Naive thymus-derived CD4-positive, alpha-beta T cell (primary cell): ENCODE measurements around the gene ROR2. TPM values are rescaled to one million over a fixed set of nuclear protein-coding genes. Genes with fewer than 3 reads are reported as not detected.

Source experiments
- ATAC-seq: fragments of 150-1000 bp; cut with Tn5 transposase; 2 replicates; pipeline ENCODE4 v1.10.0; 2021; ENCODE audit warnings: mild to moderate bottlenecking, moderate library complexity
- CTCF ChIA-PET: fragments of 350-600 bp; sonication (Branson Sonifier 250); formaldehyde crosslinking; loops from one replicate; lab custom pipeline; 2021; ENCODE audit warnings: antibody characterized with exemption; lab: Charles Lee
- POLR2A ChIA-PET: fragments of 350-600 bp; sonication (Branson Sonifier 250); formaldehyde crosslinking; loops from one replicate; lab custom pipeline; 2021; ENCODE audit warnings: antibody characterized with exemption, inconsistent platforms; lab: Charles Lee
- DNase-seq, 9 donors: peaks; one replicate each; pipeline versions ENCODE4 v3.0.0 to v3.0.0-alpha.2; 2020 to 2022; ENCODE audit warnings: mixed read lengths in 1 of 9
- H3K27ac ChIP-seq: one replicate; pipeline ENCODE4 v1.7.0; 2013; ENCODE audit warnings: mild to moderate bottlenecking, low read depth, low read length, moderate library complexity
- H3K27me3 ChIP-seq, 2 donors: one replicate each; pipeline ENCODE4 v1.7.0; 2013; ENCODE audit warnings: low read length in 2 of 2, mild to moderate bottlenecking in 2 of 2, moderate library complexity in 2 of 2; ENCODE audit not compliant: control insufficient read depth in 2 of 2, insufficient read depth in 2 of 2
- H3K36me3 ChIP-seq, 3 experiments: 1 replicate in 2 of 3; 2 replicates in 1 of 3; pipeline ENCODE4 v1.7.0; 2013; ENCODE audit warnings: low read length in 3 of 3, mild to moderate bottlenecking in 3 of 3, moderate library complexity in 1 of 3; ENCODE audit not compliant: insufficient read depth in 3 of 3, control insufficient read depth in 2 of 3
- H3K4me1 ChIP-seq, 2 donors: one replicate each; pipeline ENCODE4 v1.7.0; 2013; ENCODE audit warnings: low read length in 2 of 2, mild to moderate bottlenecking in 2 of 2, moderate library complexity in 1 of 2; ENCODE audit not compliant: control insufficient read depth in 2 of 2, insufficient read depth in 2 of 2
- H3K4me3 ChIP-seq: 2 replicates; pipeline ENCODE4 v1.7.0; 2013; ENCODE audit warnings: mild to moderate bottlenecking, low read length
- H3K9me3 ChIP-seq, 3 experiments: 1 replicate in 2 of 3; 2 replicates in 1 of 3; pipeline ENCODE4 v1.7.0; 2013; ENCODE audit warnings: low read length in 3 of 3; ENCODE audit not compliant: control insufficient read depth in 2 of 3
- H3K27ac Mint-ChIP-seq, 9 donors: one replicate each; pipeline ENCODE4 v1.8.0; 2020 to 2022; ENCODE audit warnings: mixed read lengths in 9 of 9, mild to moderate bottlenecking in 8 of 9, moderate library complexity in 5 of 9, inconsistent platforms in 2 of 9
- H3K27me3 Mint-ChIP-seq, 5 donors: one replicate each; pipeline ENCODE4 v1.8.0; 2021 to 2022; ENCODE audit warnings: mixed read lengths in 5 of 5, mild to moderate bottlenecking in 1 of 5
- H3K36me3 Mint-ChIP-seq, 5 donors: one replicate each; pipeline ENCODE4 v1.8.0; 2020 to 2022; ENCODE audit warnings: mixed read lengths in 5 of 5, mild to moderate bottlenecking in 3 of 5, inconsistent platforms in 1 of 5
- H3K4me1 Mint-ChIP-seq, 7 donors: one replicate each; pipeline ENCODE4 v1.8.0; 2020 to 2022; ENCODE audit warnings: mixed read lengths in 7 of 7, mild to moderate bottlenecking in 3 of 7, inconsistent platforms in 1 of 7
- H3K4me3 Mint-ChIP-seq, 10 donors: one replicate each; pipeline ENCODE4 v1.8.0; 2020 to 2022; ENCODE audit warnings: mild to moderate bottlenecking in 10 of 10, mixed read lengths in 10 of 10, moderate library complexity in 6 of 10, inconsistent platforms in 2 of 10
- H3K9me3 Mint-ChIP-seq, 11 donors: one replicate each; pipeline ENCODE4 v1.8.0; 2020 to 2022; ENCODE audit warnings: mixed read lengths in 11 of 11, mild to moderate bottlenecking in 4 of 11, inconsistent platforms in 1 of 11, moderate library complexity in 1 of 11
- intact Hi-C, 2 donors: fragments of 100-400 bp; cut with micrococcal nuclease; formaldehyde crosslinking; loops; one replicate each; pipeline ENCODE4 v1.15.1; 2023
- polyA plus RNA-seq, 2 donors: library from polyadenylated mRNA; unstranded; fragments of 300-500 nt; fragmentation: Illumina TruSeq; gene quantifications; one replicate each; pipeline ENCODE4 v1.2.3, GENCODE V29; 2021
- total RNA-seq, 6 experiments: library from RNA in 5 of 6; stranded (reverse) in 5 of 6; gene quantifications; 1 replicate in 5 of 6; 2 replicates in 1 of 6; pipeline ENCODE4 v1.2.3 and lab custom pipeline; 2021 to 2026

Gene ROR2
- total and polyA plus RNA-seq, 7 experiments from 2014 or later = 0.48 to 2.1 TPM; not detected in 5

DNA sequence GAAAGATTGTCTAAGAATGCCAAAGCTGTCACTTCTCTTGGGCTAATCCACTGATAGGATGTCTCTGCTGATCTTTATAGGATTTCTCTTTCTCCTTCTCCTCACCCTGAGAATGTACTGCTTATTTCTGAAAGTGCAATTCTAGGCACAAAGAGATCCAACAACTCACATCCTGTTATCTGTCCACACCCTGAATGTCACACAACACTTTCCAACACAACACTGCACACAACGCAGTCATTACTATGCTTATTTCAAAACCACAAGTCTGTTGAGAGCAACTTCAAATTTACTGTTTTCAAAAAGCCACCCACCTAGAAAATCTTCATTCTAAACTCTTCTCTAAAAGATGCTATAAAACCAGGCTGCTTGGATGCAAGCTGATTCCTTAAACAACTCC lies 215.0 kb downstream of the ROR2 start:
- no peaks in the 10 kb centered on the region for H3K36me3 ChIP-seq
- DNase-seq (no peak), ATAC-seq (no peak)
- no peak overlapping the region for H3K4me3 Mint-ChIP-seq
- peaks cover 0 to 5% (median 0%) of the 10 kb centered on the region in 7 donors for H3K4me1 Mint-ChIP-seq
- CTCF ChIA-PET = interaction anchor here (0.6 to 2.1 kb wide), 2 partner anchors 16 to 140 kb away, joined by 3 to 6 read pairs; no protein-coding TSS in a partner anchor
- H3K27ac ChIP-seq = no peak overlapping the region
- no peaks in the 10 kb centered on the region for H3K27me3 ChIP-seq
- H3K27me3 Mint-ChIP-seq = peaks cover 0 to 15% (median 11%) of the 10 kb centered on the region in 5 donors
- no peaks in the 10 kb centered on the region for H3K9me3 Mint-ChIP-seq
- no peak overlapping the region for H3K4me3 ChIP-seq
- H3K36me3 Mint-ChIP-seq = no peaks in the 10 kb centered on the region
- intact Hi-C loops = no loop called here
- POLR2A ChIA-PET = interaction anchor here (0.7 kb wide), 1 partner anchor 770 kb away, joined by 3 read pairs; no protein-coding TSS in a partner anchor
- H3K4me1 ChIP-seq = no peaks in the 10 kb centered on the region
- H3K27ac Mint-ChIP-seq = no peak overlapping the region
- H3K9me3 ChIP-seq = no peaks in the 10 kb centered on the region

DNA sequence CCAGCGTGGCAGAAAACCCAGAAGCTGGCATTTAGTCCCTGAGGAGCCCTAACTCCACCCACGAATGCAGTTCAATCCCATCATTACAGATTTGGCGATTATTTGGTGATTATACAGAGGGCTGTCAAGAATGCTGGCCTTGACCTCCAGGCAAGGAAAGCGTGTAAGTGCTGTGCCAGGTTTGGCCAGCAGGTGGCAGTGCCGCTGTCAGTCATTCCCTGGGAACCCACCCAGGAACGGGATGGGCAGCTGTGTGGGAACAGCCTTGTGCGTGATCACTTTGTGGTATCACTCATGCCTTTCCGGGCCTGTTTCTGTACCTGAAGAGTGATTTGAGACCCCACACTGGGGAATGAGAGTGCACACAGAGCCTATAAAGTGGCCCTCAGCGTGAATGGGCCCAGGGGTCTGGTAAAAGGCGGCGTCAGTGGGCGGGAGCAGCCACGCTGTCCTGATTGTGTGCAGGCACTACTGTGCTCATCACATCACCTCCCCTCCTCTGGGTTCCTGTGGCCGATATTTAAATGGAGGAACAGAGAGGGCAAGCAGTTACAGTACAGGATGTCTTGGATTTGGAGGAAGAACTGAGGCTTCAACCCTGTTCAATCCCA lies 215.6 kb downstream of the ROR2 start:
- Histone ChIP-seq H3K27ac (no peak overlapping the region), H3K27me3 (no peaks in the 10 kb centered on the region), H3K4me1 (no peaks in the 10 kb centered on the region), H3K9me3 (no peaks in the 10 kb centered on the region), H3K4me3 (no peak overlapping the region), H3K36me3 (no peaks in the 10 kb centered on the region)
- peaks cover 0 to 15% (median 11%) of the 10 kb centered on the region in 5 donors for H3K27me3 Mint-ChIP-seq
- no peaks in the 10 kb centered on the region for H3K36me3 Mint-ChIP-seq
- ChIA-PET POLR2A (no interaction called here), CTCF (interaction anchor here (0.6 to 2.1 kb wide), 5 partner anchors 15 to 820 kb away, joined by 3 to 6 read pairs (median 3); no protein-coding TSS in a partner anchor)
- intact Hi-C loops = loop anchor here in 1 of 2 donors (1.0 kb wide), 1 partner anchor 819 kb away; no protein-coding TSS in a partner anchor
- peaks cover 0 to 5% (median 0%) of the 10 kb centered on the region in 7 donors for H3K4me1 Mint-ChIP-seq
- peak in 6 of 9 donors; percentile 18 to 67 (median 33) for DNase-seq
- no peak overlapping the region for H3K4me3 Mint-ChIP-seq
- no peaks in the 10 kb centered on the region for H3K9me3 Mint-ChIP-seq
- no peak overlapping the region for H3K27ac Mint-ChIP-seq
- ATAC-seq = peak; percentile 59

DNA sequence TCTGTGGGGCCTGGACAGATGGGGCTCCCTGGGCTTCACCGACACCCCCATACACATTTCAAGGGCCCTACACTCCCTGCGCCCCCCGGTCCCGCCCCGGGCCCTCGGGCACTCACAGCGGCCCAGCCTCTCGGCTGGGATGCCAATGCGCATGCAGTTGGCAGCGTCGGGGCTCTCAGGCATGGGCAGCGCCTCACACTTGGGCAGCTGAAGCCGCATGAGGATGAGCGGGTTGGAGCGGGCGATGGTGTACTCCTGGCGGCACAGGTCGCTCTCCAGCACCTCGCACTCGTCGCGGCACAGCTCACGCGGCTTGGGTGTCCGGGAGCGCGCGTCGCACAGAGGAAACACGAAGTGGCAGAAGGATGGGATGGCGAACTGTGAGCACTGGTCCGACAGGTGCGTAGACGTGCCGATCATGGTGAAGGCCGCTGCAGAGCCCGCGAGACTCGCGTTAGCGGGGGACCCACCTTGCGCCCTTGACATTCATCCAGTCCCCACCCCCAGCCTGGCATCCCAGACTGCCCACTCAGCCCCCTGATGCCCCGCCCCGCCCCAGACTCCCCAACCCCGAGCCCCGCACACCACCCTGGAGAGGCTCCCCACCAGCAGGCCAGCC lies 216.9 kb downstream of the ROR2 start:
- no peak for DNase-seq
- Histone ChIP-seq H3K36me3 (no peaks in the 10 kb centered on the region), H3K4me1 (no peaks in the 10 kb centered on the region), H3K27ac (no peak overlapping the region), H3K4me3 (no peak overlapping the region), H3K9me3 (no peaks in the 10 kb centered on the region), H3K27me3 (no peaks in the 10 kb centered on the region)
- peaks cover 0 to 15% (median 9%) of the 10 kb centered on the region in 5 donors for H3K27me3 Mint-ChIP-seq
- no peak overlapping the region for H3K4me3 Mint-ChIP-seq
- ChIA-PET POLR2A (no interaction called here), CTCF (no interaction called here)
- H3K9me3 Mint-ChIP-seq = no peaks in the 10 kb centered on the region
- no peaks in the 10 kb centered on the region for H3K36me3 Mint-ChIP-seq
- peaks cover 0 to 5% (median 0%) of the 10 kb centered on the region in 7 donors for H3K4me1 Mint-ChIP-seq
- intact Hi-C loops = no loop called here
- no peak for ATAC-seq
- H3K27ac Mint-ChIP-seq = no peak overlapping the region

DNA sequence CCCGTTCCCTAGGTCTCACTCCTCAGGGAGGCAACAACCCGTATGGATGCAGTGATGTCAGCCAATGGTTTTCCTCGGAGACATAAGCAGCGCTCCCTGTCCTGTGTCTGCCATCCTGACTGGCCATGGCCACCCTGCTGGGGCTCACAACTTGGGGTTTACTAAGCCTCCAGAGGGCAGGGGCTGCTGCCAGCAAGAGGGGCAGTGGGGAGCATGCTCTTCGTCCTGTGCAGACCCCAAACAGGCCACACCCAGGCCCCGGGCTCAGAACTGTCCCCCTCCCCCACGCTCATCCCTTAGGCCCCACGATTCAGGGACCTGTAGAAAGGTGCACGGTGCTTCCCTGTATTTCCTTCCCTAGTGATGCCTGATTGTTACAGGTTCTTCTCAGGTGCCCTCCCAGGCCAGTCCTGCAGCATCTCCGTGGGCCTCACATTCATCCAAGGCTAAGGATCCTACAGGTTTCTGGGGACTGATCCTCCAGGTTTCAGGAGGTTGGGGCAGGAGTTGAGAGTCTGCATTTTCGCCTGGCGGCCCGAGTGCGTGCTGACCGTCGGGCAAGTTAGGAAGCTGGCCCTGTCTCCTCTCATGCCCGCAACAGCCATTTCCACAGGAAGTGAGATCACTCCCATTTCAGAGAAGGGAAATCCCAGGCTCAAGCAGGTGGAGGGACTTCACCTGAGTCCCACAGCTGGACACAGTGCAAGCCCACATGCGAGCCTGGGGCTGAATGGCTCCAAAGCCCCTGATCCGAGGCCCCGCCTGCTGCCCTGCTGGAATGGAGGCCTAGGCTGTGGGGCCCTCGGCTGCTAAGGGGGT lies 217.6 kb downstream of the ROR2 start:
- Histone ChIP-seq H3K27me3 (no peaks in the 10 kb centered on the region), H3K4me1 (no peaks in the 10 kb centered on the region), H3K9me3 (no peaks in the 10 kb centered on the region), H3K27ac (no peak overlapping the region), H3K4me3 (no peak overlapping the region), H3K36me3 (no peaks in the 10 kb centered on the region)
- peaks cover 0 to 6% (median 0%) of the 10 kb centered on the region in 7 donors for H3K4me1 Mint-ChIP-seq
- H3K27me3 Mint-ChIP-seq = peaks cover 0 to 14% (median 2%) of the 10 kb centered on the region in 5 donors
- H3K4me3 Mint-ChIP-seq = no peak overlapping the region
- DNase-seq = no peak
- ChIA-PET CTCF (no interaction called here), POLR2A (no interaction called here)
- H3K36me3 Mint-ChIP-seq = no peaks in the 10 kb centered on the region
- intact Hi-C loops = no loop called here
- H3K27ac Mint-ChIP-seq = no peak overlapping the region
- ATAC-seq = no peak
- H3K9me3 Mint-ChIP-seq = no peaks in the 10 kb centered on the region

DNA sequence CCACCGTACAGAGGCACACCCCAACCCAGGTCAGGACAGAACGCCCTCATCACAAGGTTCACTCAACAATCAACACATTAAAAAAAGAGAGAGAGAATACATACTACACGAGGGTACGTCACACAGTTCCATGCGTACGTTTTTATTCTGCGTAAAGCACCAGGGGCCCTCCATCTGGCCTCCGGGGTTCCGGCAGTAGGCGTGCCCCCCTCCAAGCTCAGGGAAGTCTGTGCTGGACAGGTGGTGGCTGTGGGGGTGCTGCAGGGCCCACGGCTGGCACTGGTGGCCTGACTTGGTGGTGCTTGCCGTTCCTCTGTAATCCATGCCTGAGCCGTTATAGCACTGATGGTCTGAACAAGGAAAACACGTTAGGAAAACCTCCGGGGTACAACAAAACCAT lies 219.2 kb downstream of the ROR2 start:
- Histone ChIP-seq H3K27me3 (no peaks in the 10 kb centered on the region), H3K27ac (no peak overlapping the region), H3K9me3 (no peaks in the 10 kb centered on the region), H3K36me3 (no peaks in the 10 kb centered on the region), H3K4me1 (no peaks in the 10 kb centered on the region), H3K4me3 (no peak overlapping the region)
- DNase-seq = no peak
- no peaks in the 10 kb centered on the region for H3K9me3 Mint-ChIP-seq
- H3K4me3 Mint-ChIP-seq = no peak overlapping the region
- no peaks in the 10 kb centered on the region for H3K36me3 Mint-ChIP-seq
- peaks cover 0 to 12% (median 0%) of the 10 kb centered on the region in 7 donors for H3K4me1 Mint-ChIP-seq
- no peak overlapping the region for H3K27ac Mint-ChIP-seq
- ChIA-PET POLR2A (no interaction called here), CTCF (interaction anchor here (1.0 kb wide), 1 partner anchor 816 kb away, joined by 4 read pairs; no protein-coding TSS in a partner anchor)
- H3K27me3 Mint-ChIP-seq = peaks cover 0 to 11% (median 0%) of the 10 kb centered on the region in 5 donors
- intact Hi-C loops = no loop called here
- no peak for ATAC-seq

DNA sequence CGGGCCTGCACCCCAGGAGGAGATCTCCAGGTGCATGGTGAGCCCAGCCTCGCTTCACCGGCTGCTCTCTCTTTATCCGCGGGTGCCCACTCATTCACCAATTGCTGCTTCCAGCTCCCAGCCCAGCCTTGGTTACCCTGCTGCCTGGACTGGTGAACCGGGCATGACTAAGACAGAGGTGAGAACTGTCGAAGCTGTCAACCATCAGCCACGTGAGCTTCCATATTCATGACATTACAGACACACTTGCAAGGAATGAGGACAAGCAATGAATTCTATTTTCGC lies 220.5 kb downstream of the ROR2 start:
- POLR2A ChIA-PET = no interaction called here
- Histone ChIP-seq H3K36me3 (no peaks in the 10 kb centered on the region), H3K4me1 (no peaks in the 10 kb centered on the region), H3K4me3 (no peak overlapping the region), H3K9me3 (no peaks in the 10 kb centered on the region), H3K27ac (no peak overlapping the region), H3K27me3 (no peaks in the 10 kb centered on the region)
- intact Hi-C loops = loop anchor here in 1 of 2 donors (5.0 kb wide), 1 partner anchor 302 kb away; no protein-coding TSS in a partner anchor
- Mint-ChIP-seq H3K27me3 (peaks cover 0 to 6% (median 0%) of the 10 kb centered on the region in 5 donors), H3K4me1 (peaks cover 0 to 8% (median 0%) of the 10 kb centered on the region in 7 donors), H3K36me3 (no peaks in the 10 kb centered on the region), H3K9me3 (no peaks in the 10 kb centered on the region), H3K27ac (no peak overlapping the region), H3K4me3 (no peak overlapping the region)
- DNase-seq (no peak), ATAC-seq (no peak)
- CTCF ChIA-PET = interaction anchor here (1.0 kb wide), 1 partner anchor 814 kb away, joined by 4 read pairs; no protein-coding TSS in a partner anchor
